Skeletal muscle tissue (tissue), 4 donors: Measurements from ENCODE around the gene DAP. TPM values are rescaled to one million over a fixed set of nuclear protein-coding genes. Genes with fewer than 3 reads are reported as not detected.
A peak's percentile ranks its signal among the peaks of the same experiment; 100 is the strongest.

Source experiments
- H3K27ac ChIP-seq: one replicate; pipeline ENCODE4 v1.7.0; 2013; ENCODE audit warnings: mild to moderate bottlenecking, low read depth, low read length, inconsistent platforms
- H3K27me3 ChIP-seq, 3 donors: one replicate each; pipeline ENCODE4 v1.7.0; 2013; ENCODE audit warnings: low read length in 3 of 3; ENCODE audit not compliant: control insufficient read depth in 3 of 3, insufficient read depth in 3 of 3
- H3K36me3 ChIP-seq, 3 donors: one replicate each; pipeline ENCODE4 v1.7.0; 2013; ENCODE audit warnings: low read length in 3 of 3; ENCODE audit not compliant: control insufficient read depth in 3 of 3, insufficient read depth in 3 of 3
- H3K4me1 ChIP-seq, 3 donors: one replicate each; pipeline ENCODE4 v1.7.0; 2013; ENCODE audit warnings: low read length in 3 of 3, mild to moderate bottlenecking in 3 of 3; ENCODE audit not compliant: control insufficient read depth in 3 of 3, insufficient read depth in 3 of 3
- H3K4me3 ChIP-seq, 3 donors: one replicate each; pipeline ENCODE4 v1.7.0; 2013; ENCODE audit warnings: low read length in 3 of 3
- H3K9ac ChIP-seq, 3 donors: one replicate each; pipeline ENCODE4 v1.7.0; 2013; ENCODE audit warnings: low read length in 3 of 3, mild to moderate bottlenecking in 3 of 3, moderate library complexity in 2 of 3, low read depth in 1 of 3
- H3K9me3 ChIP-seq, 3 donors: one replicate each; pipeline ENCODE4 v1.7.0; 2013; ENCODE audit warnings: low read length in 3 of 3; ENCODE audit not compliant: control insufficient read depth in 3 of 3
- total RNA-seq: library from RNA; depleted of rRNA; stranded (reverse); fragments of >200 nt; gene quantifications from one replicate; pipeline ENCODE4 v1.2.3, GENCODE V29; 2014
- donor health status: Osteomylitis.

The DAP gene
- total RNA-seq, 1 donor from 2014 or later = 18.3 TPM

- H3K27me3 ChIP-seq = peaks cover 0 to 6% (median 0%) of the 10 kb centered on the region in 3 donors
- no peak overlapping the region for H3K27ac ChIP-seq
These were observed 85.8 kb downstream of the DAP start for GRCh38 chr5:10675177-10675700.

DNA sequence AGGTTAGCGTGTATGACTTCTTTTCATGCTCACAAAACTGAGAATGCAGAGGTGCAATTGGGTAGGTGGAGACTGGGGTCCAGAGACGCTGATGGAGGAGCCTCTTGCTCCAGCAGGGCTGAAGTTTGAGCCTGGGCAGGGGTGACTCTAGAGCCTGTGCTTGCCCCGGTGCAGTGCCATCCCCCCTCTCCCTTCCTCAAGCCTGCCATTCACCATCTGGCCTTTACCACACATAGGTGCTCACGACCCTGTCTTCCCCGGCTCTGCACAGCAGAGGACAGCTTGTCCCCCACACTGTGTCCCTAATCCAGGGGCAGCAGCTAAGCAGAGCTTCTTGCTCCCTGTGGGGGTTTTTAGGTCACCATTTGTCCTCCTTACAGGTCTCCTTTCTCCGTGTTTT lies 86.5 kb downstream of the DAP start:
- H3K9me3 ChIP-seq = no peaks in the 10 kb centered on the region

More at GRCh38 chr5:10675177-10675700, 85.8 kb downstream of the DAP start:
- H3K9me3 ChIP-seq = no peaks in the 10 kb centered on the region
- peaks cover 3 to 12% (median 6%) of the 10 kb centered on the region in 3 donors for H3K36me3 ChIP-seq
- H3K4me1 ChIP-seq = peaks cover 0 to 5% (median 4%) of the 10 kb centered on the region in 3 donors
- no peak overlapping the region for H3K9ac ChIP-seq
- no peak overlapping the region for H3K4me3 ChIP-seq

DNA sequence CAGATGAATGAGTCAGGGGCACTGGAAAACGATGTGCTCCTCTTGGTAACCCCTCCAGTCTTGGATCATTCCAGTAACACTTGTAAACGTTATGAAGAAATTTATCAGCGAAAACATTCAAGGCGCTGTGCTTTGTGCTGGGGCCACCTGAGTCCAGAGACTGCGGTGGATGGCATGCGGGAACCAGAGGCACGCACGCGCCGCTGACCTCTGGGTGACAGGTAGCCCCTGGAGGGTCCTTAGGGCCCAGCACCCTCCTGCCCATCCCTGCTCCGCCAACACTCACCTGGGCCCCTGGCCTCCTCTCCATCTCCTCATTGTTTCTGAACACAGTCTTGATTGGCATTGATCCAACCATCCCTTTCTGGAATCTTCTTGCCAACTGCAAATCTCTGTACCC lies 86.9 kb downstream of the DAP start:
- H3K9me3 ChIP-seq = no peaks in the 10 kb centered on the region
- H3K4me3 ChIP-seq = no peak overlapping the region
- peaks cover 0 to 6% (median 0%) of the 10 kb centered on the region in 3 donors for H3K27me3 ChIP-seq
- no peak overlapping the region for H3K27ac ChIP-seq
- H3K36me3 ChIP-seq = peaks cover 0 to 4% (median 3%) of the 10 kb centered on the region in 3 donors
- H3K4me1 ChIP-seq = no peaks in the 10 kb centered on the region
- no peak overlapping the region for H3K9ac ChIP-seq

More for the DNA sequence above, 86.5 kb downstream of the DAP start:
- H3K4me1 ChIP-seq = peaks cover 0 to 1% (median under 1%) of the 10 kb centered on the region in 3 donors
- H3K27me3 ChIP-seq = peaks cover 0 to 6% (median 0%) of the 10 kb centered on the region in 3 donors
- no peak overlapping the region for H3K27ac ChIP-seq
- H3K4me3 ChIP-seq = no peak overlapping the region
- H3K36me3 ChIP-seq = peaks cover 2 to 7% (median 3%) of the 10 kb centered on the region in 3 donors
- no peak overlapping the region for H3K9ac ChIP-seq

GRCh38 chr5:10673407-10673806 lies 87.6 kb downstream of the DAP start:
- peaks cover 0 to 6% (median 0%) of the 10 kb centered on the region in 3 donors for H3K27me3 ChIP-seq
- H3K4me1 ChIP-seq = no peaks in the 10 kb centered on the region
- H3K4me3 ChIP-seq = no peak overlapping the region
- no peak overlapping the region for H3K27ac ChIP-seq
- peaks cover 0 to 3% (median under 1%) of the 10 kb centered on the region in 3 donors for H3K36me3 ChIP-seq
- H3K9ac ChIP-seq = peak overlapping the region in 1 of 3 donors; percentile 33
- no peaks in the 10 kb centered on the region for H3K9me3 ChIP-seq

- H3K4me3 ChIP-seq = no peak overlapping the region
- peak overlapping the region in 1 of 3 donors; percentile 33 for H3K9ac ChIP-seq
- no peaks in the 10 kb centered on the region for H3K9me3 ChIP-seq
- H3K27me3 ChIP-seq = peaks cover 0 to 6% (median 0%) of the 10 kb centered on the region in 3 donors
- no peaks in the 10 kb centered on the region for H3K4me1 ChIP-seq
- H3K36me3 ChIP-seq = peaks cover 0 to 3% (median 0%) of the 10 kb centered on the region in 3 donors
- no peak overlapping the region for H3K27ac ChIP-seq
These were observed 88.0 kb downstream of the DAP start for GRCh38 chr5:10673017-10673389.

DNA sequence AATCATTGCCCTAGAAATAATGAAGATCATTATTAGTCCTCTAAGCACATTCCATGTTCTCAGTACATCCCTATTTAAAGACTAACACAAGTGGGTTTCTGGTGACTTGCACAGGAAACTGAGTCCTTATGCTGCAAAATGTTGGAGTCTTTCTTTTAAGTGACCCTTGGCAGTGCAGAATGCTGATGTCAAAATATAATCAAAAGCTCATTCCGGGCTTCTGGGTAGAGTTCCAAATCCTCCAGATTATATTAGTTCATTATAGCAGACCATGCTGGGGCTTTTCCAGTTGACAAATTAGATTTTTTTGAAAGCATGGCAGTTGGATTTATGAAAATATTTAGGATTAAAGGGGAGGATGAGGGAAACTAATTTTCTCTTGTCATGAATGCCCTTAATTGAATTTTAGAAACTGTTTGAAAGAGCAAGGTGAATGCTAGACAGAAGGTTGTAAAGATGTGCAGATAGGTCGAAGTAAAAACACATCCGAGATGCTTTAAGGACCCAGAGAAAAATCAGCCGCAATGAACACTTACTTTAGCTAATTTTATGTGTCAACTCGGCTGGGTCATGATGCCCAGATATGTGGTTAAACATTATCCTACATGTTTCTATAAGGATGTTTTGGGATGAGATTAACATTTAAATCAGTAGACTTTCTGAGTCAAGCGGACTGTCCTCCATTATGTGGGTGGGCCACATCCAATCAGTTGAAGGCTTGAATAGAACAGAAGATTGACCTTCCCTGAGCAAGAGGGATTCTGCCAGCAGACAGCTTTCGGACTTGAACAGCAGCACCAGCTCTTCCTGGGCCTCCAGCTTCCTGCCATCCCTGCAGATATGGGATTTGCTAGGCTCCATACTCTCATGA lies 88.7 kb downstream of the DAP start:
- Histone ChIP-seq H3K27ac (no peak overlapping the region), H3K4me3 (no peak overlapping the region), H3K9ac (no peak overlapping the region), H3K4me1 (peaks cover 0 to 4% (median 1%) of the 10 kb centered on the region in 3 donors), H3K36me3 (no peaks in the 10 kb centered on the region), H3K27me3 (peaks cover 0 to 6% (median 0%) of the 10 kb centered on the region in 3 donors), H3K9me3 (no peaks in the 10 kb centered on the region)

DNA sequence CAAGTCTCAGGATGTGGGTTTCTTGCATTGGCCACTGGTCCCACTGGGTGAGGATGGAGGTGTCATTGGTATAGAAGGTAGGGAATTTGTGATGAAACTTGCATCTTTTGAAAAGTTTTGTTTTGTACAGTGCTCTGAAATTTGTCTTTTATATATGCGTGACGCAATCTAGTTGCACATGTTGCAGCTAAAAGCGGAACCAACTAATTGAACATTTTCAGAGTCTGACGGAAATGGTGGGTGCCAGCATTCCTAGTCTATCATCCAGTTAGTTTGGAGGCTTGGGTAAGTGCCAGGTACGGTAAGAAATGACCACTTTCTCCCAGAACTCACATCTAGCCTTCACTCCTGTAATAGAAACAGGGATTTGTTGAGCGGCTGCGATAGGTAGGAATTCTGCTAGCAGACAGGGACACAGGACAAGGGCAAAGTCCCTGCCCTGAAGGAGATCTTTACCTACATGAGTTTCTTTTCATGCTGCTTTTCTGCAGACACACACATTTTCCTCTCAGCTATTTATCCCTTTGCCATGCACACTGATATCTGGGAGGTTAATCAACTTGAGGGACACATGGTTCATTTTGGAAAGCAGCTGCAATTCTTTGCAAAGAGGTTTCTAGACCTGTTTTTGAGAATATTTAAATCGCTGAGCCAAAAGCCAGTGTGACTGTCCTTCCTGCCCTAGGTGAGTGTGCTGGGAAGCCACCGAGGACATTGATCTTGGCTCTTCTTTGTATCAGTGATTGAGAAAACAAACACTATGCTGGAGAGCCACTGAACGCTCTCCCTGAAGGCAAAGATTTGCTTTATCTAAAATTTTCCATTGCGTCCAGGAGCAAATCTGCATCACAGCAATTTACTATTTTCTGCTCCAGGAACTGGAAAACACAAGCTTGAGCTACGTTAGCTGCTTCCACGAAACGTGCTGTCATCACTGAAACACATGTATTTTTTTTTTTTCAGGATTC lies 89.7 kb downstream of the DAP start:
- Histone ChIP-seq H3K36me3 (no peaks in the 10 kb centered on the region), H3K9ac (no peak overlapping the region), H3K4me1 (peaks cover 4 to 14% (median 12%) of the 10 kb centered on the region in 3 donors), H3K27me3 (peaks cover 0 to 6% (median 0%) of the 10 kb centered on the region in 3 donors), H3K4me3 (no peak overlapping the region), H3K9me3 (no peaks in the 10 kb centered on the region), H3K27ac (no peak overlapping the region)

DNA sequence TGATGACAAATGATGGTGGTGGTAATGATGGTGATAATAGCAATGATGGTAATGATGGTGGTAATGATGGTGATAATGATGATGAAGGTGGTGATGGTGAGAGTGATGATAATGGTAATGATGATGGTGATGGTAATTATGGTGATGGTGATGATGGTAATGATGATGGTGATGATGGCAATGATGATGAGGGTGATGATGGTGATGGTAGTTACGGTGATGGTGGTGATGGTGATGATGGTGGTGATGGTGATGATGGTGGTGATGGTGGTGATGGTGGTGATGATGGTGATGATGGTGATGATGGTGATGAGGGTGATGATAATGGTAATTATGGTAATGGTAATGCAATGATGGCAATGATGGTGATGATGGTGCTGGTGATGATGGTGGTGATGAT lies 91.1 kb downstream of the DAP start:
- Histone ChIP-seq H3K9ac (no peak overlapping the region), H3K4me1 (peaks cover 4 to 21% (median 12%) of the 10 kb centered on the region in 3 donors), H3K27ac (no peak overlapping the region)

GRCh38 chr5:10668697-10669096 lies 92.3 kb downstream of the DAP start:
- H3K27ac ChIP-seq = no peak overlapping the region
- H3K27me3 ChIP-seq = no peaks in the 10 kb centered on the region
- no peak overlapping the region for H3K4me3 ChIP-seq
- no peaks in the 10 kb centered on the region for H3K9me3 ChIP-seq
- peaks cover 6 to 22% (median 14%) of the 10 kb centered on the region in 3 donors for H3K4me1 ChIP-seq
- no peak overlapping the region for H3K9ac ChIP-seq
- H3K36me3 ChIP-seq = no peaks in the 10 kb centered on the region

More for the DNA sequence above, 91.1 kb downstream of the DAP start:
- H3K27me3 ChIP-seq = peaks cover 0 to 6% (median 0%) of the 10 kb centered on the region in 3 donors
- no peaks in the 10 kb centered on the region for H3K36me3 ChIP-seq
- no peaks in the 10 kb centered on the region for H3K9me3 ChIP-seq
- no peak overlapping the region for H3K4me3 ChIP-seq
